GM18511 (cell line): ENCODE data around the gene ABHD12.

Source experiments
- ATAC-seq: cut with Tn5 transposase; IDR thresholded peaks from one replicate; pipeline ENCODE4 v1.9.1; 2021; ENCODE audit warnings: mild to moderate bottlenecking, moderate library complexity; ENCODE audit not compliant: unreplicated experiment

ABHD12 gene

GRCh38 chr20:25291432-25292133 lies 99.1 kb downstream of the ABHD12 start:
- ATAC-seq = no peak

GRCh38 chr20:25290646-25291431 lies 99.8 kb downstream of the ABHD12 start:
- ATAC-seq = no peak

- ATAC-seq = no peak
Measured at GRCh38 chr20:25289886-25290597, 100.6 kb downstream of the ABHD12 start.

GRCh38 chr20:25288291-25289181 lies 102.1 kb downstream of the ABHD12 start:
- peak; percentile 98 for ATAC-seq

GRCh38 chr20:25287631-25288290 lies 102.9 kb downstream of the ABHD12 start:
- no peak for ATAC-seq

- no peak for ATAC-seq
Measured at GRCh38 chr20:25286917-25287316, 103.7 kb downstream of the ABHD12 start.

GRCh38 chr20:25285856-25286798 lies 104.5 kb downstream of the ABHD12 start:
- no peak for ATAC-seq

- ATAC-seq = no peak
Measured at GRCh38 chr20:25285091-25285647, 105.5 kb downstream of the ABHD12 start.

GRCh38 chr20:25284131-25284601 lies 106.5 kb downstream of the ABHD12 start:
- no peak for ATAC-seq

- ATAC-seq = no peak
Measured at GRCh38 chr20:25283221-25283951, 107.2 kb downstream of the ABHD12 start.

GRCh38 chr20:25282796-25283195 lies 107.8 kb downstream of the ABHD12 start:
- ATAC-seq = no peak

- ATAC-seq = peak; percentile 32
Measured at GRCh38 chr20:25282034-25282781, 108.4 kb downstream of the ABHD12 start.

GRCh38 chr20:25281541-25281991 lies 109.1 kb downstream of the ABHD12 start:
- peak; percentile 89 for ATAC-seq

GRCh38 chr20:25280574-25281535 lies 109.8 kb downstream of the ABHD12 start:
- ATAC-seq = no peak

GRCh38 chr20:25280051-25280573 lies 110.5 kb downstream of the ABHD12 start:
- no peak for ATAC-seq

- ATAC-seq = no peak
Measured at GRCh38 chr20:25279403-25279802, 111.2 kb downstream of the ABHD12 start.
